HEK293 (cell line): ENCODE measurements around the gene DDX50.
A peak's percentile ranks its signal among the peaks of the same experiment; 100 is the strongest.

ENCODE experiments used
- CTCF ChIP-seq: fragments of 450-650 bp; formaldehyde crosslinking; IDR thresholded peaks from 2 replicates; pipeline ENCODE4 v1.5.1; 2016; ENCODE audit warnings: missing biosample characterization, missing genetic modification characterization
- GFI1B ChIP-seq: fragments of 450-650 bp; formaldehyde crosslinking; IDR thresholded peaks from 2 replicates; pipeline ENCODE4 v1.5.1; 2016; ENCODE audit warnings: missing biosample characterization, missing genetic modification characterization
- INSM2 ChIP-seq: fragments of 450-650 bp; formaldehyde crosslinking; IDR thresholded peaks from 2 replicates; pipeline ENCODE4 v1.5.1; 2016; ENCODE audit warnings: missing biosample characterization, missing genetic modification characterization
- KLF1 ChIP-seq: fragments of 450-650 bp; formaldehyde crosslinking; IDR thresholded peaks from 2 replicates; pipeline ENCODE4 v1.5.1; 2016; ENCODE audit warnings: missing biosample characterization, missing genetic modification characterization
- KLF10 ChIP-seq: fragments of 450-650 bp; IDR thresholded peaks from 2 replicates; pipeline ENCODE4 v1.5.1; 2018; ENCODE audit warnings: missing biosample characterization, mild to moderate bottlenecking, missing genetic modification characterization
- KLF8 ChIP-seq: fragments of 450-650 bp; formaldehyde crosslinking; IDR thresholded peaks from 2 replicates; pipeline ENCODE4 v1.5.1; 2016; ENCODE audit warnings: missing biosample characterization, missing genetic modification characterization
- PRDM4 ChIP-seq: fragments of 450-650 bp; formaldehyde crosslinking; IDR thresholded peaks from 2 replicates; pipeline ENCODE4 v1.5.1; 2017; ENCODE audit warnings: missing biosample characterization, missing genetic modification characterization
- SP2 ChIP-seq: fragments of 450-650 bp; formaldehyde crosslinking; IDR thresholded peaks from 2 replicates; pipeline ENCODE4 v1.5.1; 2016; ENCODE audit warnings: missing biosample characterization, missing genetic modification characterization
- SP3 ChIP-seq: fragments of 450-650 bp; formaldehyde crosslinking; IDR thresholded peaks from 2 replicates; pipeline ENCODE4 v1.5.1; 2016; ENCODE audit warnings: missing biosample characterization, missing genetic modification characterization
- ZBTB1 ChIP-seq: fragments of 450-650 bp; formaldehyde crosslinking; IDR thresholded peaks from 2 replicates; pipeline ENCODE4 v1.5.1; 2016; ENCODE audit warnings: missing biosample characterization, missing genetic modification characterization
- ZBTB17 ChIP-seq: fragments of 450-650 bp; formaldehyde crosslinking; IDR thresholded peaks from 2 replicates; pipeline ENCODE4 v1.5.1; 2016; ENCODE audit warnings: missing biosample characterization, missing genetic modification characterization
- ZFHX2 ChIP-seq: fragments of 450-650 bp; formaldehyde crosslinking; conservative IDR thresholded peaks from 2 replicates; pipeline ENCODE4 v1.5.1; 2016; ENCODE audit warnings: missing biosample characterization, missing genetic modification characterization
- ZFP69B ChIP-seq: fragments of 450-650 bp; formaldehyde crosslinking; IDR thresholded peaks from 2 replicates; pipeline ENCODE4 v1.5.1; 2016; ENCODE audit warnings: missing biosample characterization, missing genetic modification characterization
- ZNF169 ChIP-seq: fragments of 450-650 bp; formaldehyde crosslinking; IDR thresholded peaks from 2 replicates; pipeline ENCODE4 v1.5.1; 2016; ENCODE audit warnings: missing biosample characterization, missing genetic modification characterization
- ZNF202 ChIP-seq: fragments of 450-650 bp; formaldehyde crosslinking; IDR thresholded peaks from 2 replicates; pipeline ENCODE4 v1.5.1; 2016; ENCODE audit warnings: missing biosample characterization, missing genetic modification characterization, borderline replicate concordance
- ZNF214 ChIP-seq: fragments of 450-650 bp; formaldehyde crosslinking; IDR thresholded peaks from 2 replicates; pipeline ENCODE4 v1.5.1; 2017; ENCODE audit warnings: missing biosample characterization, mild to moderate bottlenecking, missing genetic modification characterization, borderline replicate concordance
- ZNF26 ChIP-seq: fragments of 450-650 bp; formaldehyde crosslinking; IDR thresholded peaks from 2 replicates; pipeline ENCODE4 v1.5.1; 2016; ENCODE audit warnings: missing biosample characterization, missing genetic modification characterization
- ZNF280D ChIP-seq: fragments of 450-650 bp; formaldehyde crosslinking; IDR thresholded peaks from 2 replicates; pipeline ENCODE4 v1.5.1; 2016; ENCODE audit warnings: missing biosample characterization, missing genetic modification characterization
- ZNF292 ChIP-seq: fragments of 450-650 bp; formaldehyde crosslinking; IDR thresholded peaks from 2 replicates; pipeline ENCODE4 v1.5.1; 2016; ENCODE audit warnings: low read depth, missing biosample characterization, missing genetic modification characterization, borderline replicate concordance
- ZNF416 ChIP-seq: fragments of 450-650 bp; formaldehyde crosslinking; IDR thresholded peaks from 2 replicates; pipeline ENCODE4 v1.5.1; 2016; ENCODE audit warnings: missing biosample characterization, missing genetic modification characterization
- ZNF433 ChIP-seq: fragments of 450-650 bp; formaldehyde crosslinking; IDR thresholded peaks from 2 replicates; pipeline ENCODE4 v1.5.1; 2016; ENCODE audit warnings: missing biosample characterization, missing genetic modification characterization, low read depth
- ZNF530 ChIP-seq: fragments of 450-650 bp; formaldehyde crosslinking; IDR thresholded peaks from 2 replicates; pipeline ENCODE4 v1.5.1; 2016; ENCODE audit warnings: low read depth, missing biosample characterization, missing genetic modification characterization
- ZNF544 ChIP-seq: fragments of 450-650 bp; formaldehyde crosslinking; IDR thresholded peaks from 2 replicates; pipeline ENCODE4 v1.5.0; 2017; ENCODE audit warnings: missing biosample characterization, missing genetic modification characterization
- ZNF555 ChIP-seq: fragments of 450-650 bp; formaldehyde crosslinking; conservative IDR thresholded peaks from 2 replicates; pipeline ENCODE4 v1.5.1; 2017; ENCODE audit warnings: missing biosample characterization, mild to moderate bottlenecking, missing genetic modification characterization, inconsistent platforms
- ZNF571 ChIP-seq: fragments of 450-650 bp; formaldehyde crosslinking; IDR thresholded peaks from 2 replicates; pipeline ENCODE4 v1.5.0; 2017; ENCODE audit warnings: missing biosample characterization, missing genetic modification characterization
- ZNF585B ChIP-seq: fragments of 450-650 bp; formaldehyde crosslinking; IDR thresholded peaks from 2 replicates; pipeline ENCODE4 v1.5.1; 2016; ENCODE audit warnings: missing biosample characterization, missing genetic modification characterization
- ZNF747 ChIP-seq: fragments of 450-650 bp; formaldehyde crosslinking; IDR thresholded peaks from 2 replicates; pipeline ENCODE4 v1.5.1; 2016; ENCODE audit warnings: missing biosample characterization, missing genetic modification characterization
- ZNF776 ChIP-seq: fragments of 450-650 bp; formaldehyde crosslinking; IDR thresholded peaks from 2 replicates; pipeline ENCODE4 v1.5.0; 2017; ENCODE audit warnings: missing biosample characterization, missing genetic modification characterization, borderline replicate concordance
- ZSCAN5A ChIP-seq: fragments of 450-650 bp; formaldehyde crosslinking; IDR thresholded peaks from 2 replicates; pipeline ENCODE4 v1.5.1; 2016; ENCODE audit warnings: missing biosample characterization, missing genetic modification characterization

DDX50 gene

GRCh38 chr10:68900427-68901104, 549 bp upstream of the DDX50 start (continued):
- no peak for TF ChIP-seq ZNF26 (tag by site-specific recombination)
- peak; percentile 44; the same call in 1 of the 2 replicates for TF ChIP-seq ZBTB17 (tag by site-specific recombination)
- no peak for TF ChIP-seq ZNF169 (tag by site-specific recombination)
- TF ChIP-seq GFI1B (tag by site-specific recombination): no peak
- no peak for TF ChIP-seq ZNF571 (tag by site-specific recombination)
- TF ChIP-seq ZNF202 (tag by site-specific recombination): no peak
- TF ChIP-seq SP3 (tag by site-specific recombination): peak; percentile 67
- TF ChIP-seq ZNF416 (tag by site-specific recombination): no peak
- TF ChIP-seq ZNF544 (tag by site-specific recombination): no peak
- TF ChIP-seq PRDM4 (tag by site-specific recombination): no peak
- no peak for TF ChIP-seq ZNF292
- TF ChIP-seq SP2 (tag by site-specific recombination): peak; percentile 87
- no peak for TF ChIP-seq ZNF555 (tag by site-specific recombination)
- no peak for TF ChIP-seq ZNF747
- no peak for TF ChIP-seq ZNF214
- TF ChIP-seq KLF1: 0 out of 2 replicates have a peak, but pooled peaks have one; percentile 12
- TF ChIP-seq CTCF: no peak
- no peak for TF ChIP-seq ZNF776 (tag by site-specific recombination)
- TF ChIP-seq KLF8 (tag by site-specific recombination): no peak; the same call in 1 of the 2 replicates
- TF ChIP-seq KLF10: no peak
- TF ChIP-seq ZSCAN5A (tag by site-specific recombination): 0 out of 2 replicates have a peak, but pooled peaks have one; percentile 46
- no peak for TF ChIP-seq ZBTB1 (tag by site-specific recombination)
- TF ChIP-seq ZNF585B (tag by site-specific recombination): no peak
- TF ChIP-seq ZNF280D (tag by site-specific recombination): no peak
- no peak for TF ChIP-seq ZNF433
- TF ChIP-seq ZFP69B (tag by site-specific recombination): 0 out of 2 replicates have a peak, but pooled peaks have one; percentile 43
- TF ChIP-seq INSM2 (tag by site-specific recombination): no peak
- peak; percentile 96 for TF ChIP-seq ZFHX2 (tag by site-specific recombination)
- TF ChIP-seq ZNF530 (tag by site-specific recombination): no peak
